ENCODE results near the gene SERPING1.
"Not testable (repeated sequence)": the region's sequence is repeated elsewhere in the genome, so short reads cannot be mapped to it uniquely, and the experiment has no call there.

The SERPING1 gene

GRCh38 chr11:57638005-57638781 is 40.7 kb downstream of the SERPING1 start:
- peak; percentile 89 for DNase-seq (ENCODE audit: low read depth)

GRCh38 chr11:57638811-57639320 is 41.4 kb downstream of the SERPING1 start:
- DNase-seq (ENCODE audit: low read depth), result no peak

GRCh38 chr11:57639321-57640067 is 42.0 kb downstream of the SERPING1 start:
- DNase-seq (ENCODE audit: low read depth), result peak; percentile 49

GRCh38 chr11:57640068-57640800 is 42.7 kb downstream of the SERPING1 start:
- DNase-seq (ENCODE audit: low read depth), result no peak

- DNase-seq (ENCODE audit: low read depth), result peak; percentile 76
Measured at GRCh38 chr11:57641011-57641807, 43.7 kb downstream of the SERPING1 start.

- no peak for DNase-seq (ENCODE audit: low read depth)
Measured at GRCh38 chr11:57643802-57644201, 46.3 kb downstream of the SERPING1 start.

GRCh38 chr11:57644748-57645688 is 47.5 kb downstream of the SERPING1 start:
- peak; percentile 73 for DNase-seq (ENCODE audit: low read depth)

- DNase-seq (ENCODE audit: low read depth), result no peak
Measured at GRCh38 chr11:57645689-57646085, 48.2 kb downstream of the SERPING1 start.

GRCh38 chr11:57646194-57646798 is 48.8 kb downstream of the SERPING1 start:
- no peak for DNase-seq (ENCODE audit: low read depth)

- no peak for DNase-seq (ENCODE audit: low read depth)
Measured at GRCh38 chr11:57646799-57647303, 49.4 kb downstream of the SERPING1 start.

DNA sequence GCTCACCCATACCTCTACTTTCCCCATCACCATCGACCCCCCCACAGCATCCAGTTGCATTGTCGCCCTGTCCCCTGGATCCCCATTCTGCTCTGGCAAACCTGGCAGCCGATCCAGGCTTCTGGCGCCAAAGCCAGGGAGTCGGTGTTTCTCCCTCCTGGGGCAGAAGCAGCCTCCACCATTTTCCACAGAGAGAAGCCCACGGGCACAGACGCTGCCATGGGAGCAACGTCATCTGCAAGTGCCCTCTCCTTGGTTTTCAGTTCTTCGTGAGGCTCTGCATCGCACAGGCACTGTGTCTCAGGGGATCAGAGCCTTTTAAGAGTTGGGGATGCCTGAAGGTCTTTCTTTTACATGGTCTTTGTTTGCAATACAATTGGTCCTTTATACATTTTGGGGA is 49.9 kb downstream of the SERPING1 start:
- no peak for DNase-seq (ENCODE audit: low read depth)

GRCh38 chr11:57647960-57648800 is 50.7 kb downstream of the SERPING1 start:
- no peak for DNase-seq (ENCODE audit: low read depth)

- DNase-seq (ENCODE audit: low read depth), result no peak
Measured at GRCh38 chr11:57648801-57649735, 51.6 kb downstream of the SERPING1 start.

GRCh38 chr11:57649826-57650738 is 52.6 kb downstream of the SERPING1 start, which contains the start of gene YPEL4:
TSS of gene YPEL4 (minus strand) at chr11:57649912. CDS start at chr11:57647107, 2,805 bp downstream.
- DNase-seq (ENCODE audit: low read depth), result peak; percentile 82

- no peak for DNase-seq (ENCODE audit: low read depth)
Measured at GRCh38 chr11:57650739-57651090, 53.2 kb downstream of the SERPING1 start.

DNA sequence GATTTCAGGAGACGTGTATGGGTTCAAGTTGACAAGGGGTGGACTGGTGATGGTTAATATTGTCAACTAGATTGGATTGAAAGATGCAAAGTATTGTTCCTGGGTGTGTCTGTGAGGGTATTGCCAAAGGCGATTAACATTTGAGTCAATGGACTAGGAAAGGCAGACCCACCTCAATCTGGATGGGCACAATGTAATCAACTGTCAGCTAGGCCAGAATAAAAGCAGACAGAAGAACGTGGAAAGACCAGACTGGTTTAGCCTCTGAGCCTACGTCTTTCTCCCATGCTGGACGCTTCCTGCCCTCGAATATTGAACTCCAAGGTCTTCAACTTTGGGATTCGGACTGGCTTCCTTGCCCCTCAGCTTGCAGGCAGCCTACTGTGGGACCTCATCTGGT is 53.9 kb downstream of the SERPING1 start:
- no peak for DNase-seq (ENCODE audit: low read depth)

DNA sequence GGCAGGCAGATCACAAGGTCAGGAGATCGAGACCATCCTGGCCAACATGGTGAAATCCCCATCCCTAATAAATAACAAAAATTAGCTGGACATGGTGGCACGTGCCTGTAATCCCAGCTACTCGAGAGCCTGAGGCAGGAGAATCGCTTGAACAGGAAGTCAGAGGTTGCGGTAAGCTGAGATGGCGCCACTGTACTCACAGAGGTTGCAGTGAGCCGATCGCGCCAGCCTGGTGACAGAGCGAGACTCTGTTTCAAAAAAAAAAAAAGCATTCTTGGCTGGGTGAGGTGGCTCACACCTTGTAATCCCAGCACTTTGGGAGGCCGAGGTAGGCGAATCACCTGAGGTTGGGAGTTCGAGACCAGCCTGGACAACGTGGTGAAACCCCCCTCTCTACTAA is 54.7 kb downstream of the SERPING1 start:
- not testable (repeated sequence) for DNase-seq (ENCODE audit: low read depth)
